Natural killer cell treated with Interleukin-12 subunit alpha and Interleukin-12 subunit beta and Interleukin-15 and Interleukin-18, amount 100 ng/mL, for 72 hours (primary cell): Measurements from ENCODE around the gene CSTPP1. TPM values are rescaled to one million over a fixed set of nuclear protein-coding genes. Genes with fewer than 3 reads are reported as not detected.

Experiments
- ATAC-seq, 2 donors: fragments of 150-1000 bp; cut with Tn5 transposase in 1 of 2; sonication (Bioruptor Pico), chemical (Tn5 transposase) in 1 of 2; 2 replicates each; pipeline ENCODE4 v1.10.0; 2021
- DNase-seq: peaks from one replicate; pipeline ENCODE4 v3.0.0; 2022; ENCODE audit warnings: low spot score
- H3K27ac Mint-ChIP-seq, 2 donors: 1 replicate in 1 of 2; 2 replicates in 1 of 2; pipeline ENCODE4 v1.8.0; 2022; ENCODE audit warnings: mixed read lengths in 2 of 2, mild to moderate bottlenecking in 1 of 2, moderate library complexity in 1 of 2
- H3K27me3 Mint-ChIP-seq, 2 donors: 1 replicate in 1 of 2; 2 replicates in 1 of 2; pipeline ENCODE4 v1.8.0; 2022; ENCODE audit warnings: mixed read lengths in 2 of 2
- H3K36me3 Mint-ChIP-seq: one replicate; pipeline ENCODE4 v1.8.0; 2022; ENCODE audit warnings: mixed read lengths
- H3K4me1 Mint-ChIP-seq, 2 donors: 1 replicate in 1 of 2; 2 replicates in 1 of 2; pipeline ENCODE4 v1.8.0; 2022; ENCODE audit warnings: low read depth in 2 of 2, mixed read lengths in 2 of 2, mild to moderate bottlenecking in 1 of 2
- H3K4me3 Mint-ChIP-seq: one replicate; pipeline ENCODE4 v1.8.0; 2022; ENCODE audit warnings: mixed read lengths
- H3K9me3 Mint-ChIP-seq: 2 replicates; pipeline ENCODE4 v1.8.0; 2022; ENCODE audit warnings: mixed read lengths
- total RNA-seq, 2 donors: library from RNA; stranded (reverse); gene quantifications; one replicate each; pipeline ENCODE4 v1.2.3, GENCODE V29; 2022

Gene CSTPP1
- total RNA-seq, 2 donors from 2014 or later = 20.9 to 23.8 TPM

GRCh38 chr11:47175746-47176327 lies 239.3 kb downstream of the CSTPP1 start:
- Mint-ChIP-seq H3K4me1 (peaks cover 32 to 38% of the 10 kb centered on the region in 2 donors), H3K4me3 (peak overlapping the region; percentile 91), H3K36me3 (no peaks in the 10 kb centered on the region), H3K9me3 (no peaks in the 10 kb centered on the region), H3K27me3 (no peaks in the 10 kb centered on the region), H3K27ac (peak overlapping the region; percentile 91 to 97)
- ATAC-seq = no peak
- DNase-seq = no peak

- peak within 1 kb of the TSS; percentile 91 for H3K4me3 Mint-ChIP-seq
- H3K36me3 Mint-ChIP-seq = no peaks in the 10 kb centered on the region
- ATAC-seq (peak; percentile 98), DNase-seq (peak; percentile 99)
- H3K9me3 Mint-ChIP-seq = no peaks in the 10 kb centered on the region
- H3K4me1 Mint-ChIP-seq = peaks cover 31 to 36% of the 10 kb centered on the region in 2 donors
- peak within 1 kb of the TSS; percentile 91 to 97 for H3K27ac Mint-ChIP-seq
- no peaks in the 10 kb centered on the region for H3K27me3 Mint-ChIP-seq
Observed at GRCh38 chr11:47176328-47177228, 240.0 kb downstream of the CSTPP1 start, which contains the start of gene ARFGAP2. Gene ARFGAP2, minus strand, starts transcription at chr11:47176879. Its CDS starts 26 bp downstream, at chr11:47176853.

- Mint-ChIP-seq H3K9me3 (no peaks in the 10 kb centered on the region), H3K27ac (peak overlapping the region; percentile 91 to 97), H3K36me3 (no peaks in the 10 kb centered on the region), H3K4me1 (peaks cover 28 to 33% of the 10 kb centered on the region in 2 donors), H3K4me3 (peak overlapping the region; percentile 91), H3K27me3 (no peaks in the 10 kb centered on the region)
- peak; percentile 68 to 78 for ATAC-seq
- peak; percentile 79 for DNase-seq
Observed at GRCh38 chr11:47177229-47177845, 240.8 kb downstream of the CSTPP1 start.

- Mint-ChIP-seq H3K36me3 (no peaks in the 10 kb centered on the region), H3K4me1 (peaks cover 25 to 29% of the 10 kb centered on the region in 2 donors), H3K27me3 (no peaks in the 10 kb centered on the region), H3K27ac (peak overlapping the region; percentile 91 to 97), H3K9me3 (no peaks in the 10 kb centered on the region), H3K4me3 (peak overlapping the region; percentile 91)
- ATAC-seq = no peak
- DNase-seq = no peak
Observed at GRCh38 chr11:47177846-47178245, 241.3 kb downstream of the CSTPP1 start.

GRCh38 chr11:47178316-47178715 lies 241.8 kb downstream of the CSTPP1 start:
- ATAC-seq = no peak
- Mint-ChIP-seq H3K4me1 (peaks cover 24 to 25% of the 10 kb centered on the region in 2 donors), H3K36me3 (no peaks in the 10 kb centered on the region), H3K27me3 (no peaks in the 10 kb centered on the region), H3K27ac (peak overlapping the region; percentile 91 to 97), H3K9me3 (no peaks in the 10 kb centered on the region), H3K4me3 (no peak overlapping the region)
- DNase-seq = no peak

GRCh38 chr11:47178737-47179654 lies 242.4 kb downstream of the CSTPP1 start:
- ATAC-seq = no peak
- Mint-ChIP-seq H3K9me3 (no peaks in the 10 kb centered on the region), H3K4me3 (no peak overlapping the region), H3K27me3 (peaks cover 0 to 1% of the 10 kb centered on the region in 2 donors), H3K36me3 (no peaks in the 10 kb centered on the region), H3K4me1 (peaks cover 19 to 21% of the 10 kb centered on the region in 2 donors), H3K27ac (peak overlapping the region in 1 of 2 donors; percentile 12)
- DNase-seq = no peak

GRCh38 chr11:47179655-47179991 lies 243.1 kb downstream of the CSTPP1 start:
- H3K9me3 Mint-ChIP-seq = no peaks in the 10 kb centered on the region
- peak overlapping the region in 1 of 2 donors; percentile 12 for H3K27ac Mint-ChIP-seq
- H3K27me3 Mint-ChIP-seq = peaks cover 3 to 7% of the 10 kb centered on the region in 2 donors
- no peak for DNase-seq
- H3K36me3 Mint-ChIP-seq = no peaks in the 10 kb centered on the region
- ATAC-seq = no peak
- H3K4me1 Mint-ChIP-seq = peaks cover 19 to 21% of the 10 kb centered on the region in 2 donors
- no peak overlapping the region for H3K4me3 Mint-ChIP-seq

- no peak overlapping the region for H3K4me3 Mint-ChIP-seq
- no peak for DNase-seq
- H3K27me3 Mint-ChIP-seq = peaks cover 3 to 7% of the 10 kb centered on the region in 2 donors
- no peaks in the 10 kb centered on the region for H3K36me3 Mint-ChIP-seq
- peaks cover 19% of the 10 kb centered on the region in 2 donors for H3K4me1 Mint-ChIP-seq
- no peak for ATAC-seq
- H3K27ac Mint-ChIP-seq = peak overlapping the region in 1 of 2 donors; percentile 12
- no peaks in the 10 kb centered on the region for H3K9me3 Mint-ChIP-seq
Observed at GRCh38 chr11:47180006-47180787, 243.6 kb downstream of the CSTPP1 start.

- Mint-ChIP-seq H3K36me3 (no peaks in the 10 kb centered on the region), H3K4me1 (peaks cover 9 to 10% of the 10 kb centered on the region in 2 donors)
Observed at GRCh38 chr11:47181271-47181670, 244.7 kb downstream of the CSTPP1 start.

GRCh38 chr11:47182380-47182779 lies 245.8 kb downstream of the CSTPP1 start:
- ATAC-seq = no peak
- Mint-ChIP-seq H3K27ac (no peak overlapping the region), H3K4me1 (peaks cover 6 to 10% of the 10 kb centered on the region in 2 donors), H3K4me3 (no peak overlapping the region), H3K9me3 (no peaks in the 10 kb centered on the region), H3K27me3 (peaks cover 3 to 7% of the 10 kb centered on the region in 2 donors), H3K36me3 (no peaks in the 10 kb centered on the region)
- DNase-seq = no peak

More at GRCh38 chr11:47181271-47181670, 244.7 kb downstream of the CSTPP1 start:
- DNase-seq (no peak), ATAC-seq (no peak)
- peaks cover 3 to 7% of the 10 kb centered on the region in 2 donors for H3K27me3 Mint-ChIP-seq
- H3K4me3 Mint-ChIP-seq = no peak overlapping the region
- no peak overlapping the region for H3K27ac Mint-ChIP-seq
- no peaks in the 10 kb centered on the region for H3K9me3 Mint-ChIP-seq

- peaks cover 3 to 7% of the 10 kb centered on the region in 2 donors for H3K27me3 Mint-ChIP-seq
- no peak overlapping the region for H3K4me3 Mint-ChIP-seq
- no peak overlapping the region for H3K27ac Mint-ChIP-seq
- H3K36me3 Mint-ChIP-seq = no peaks in the 10 kb centered on the region
- DNase-seq = no peak
- peaks cover 0 to 3% of the 10 kb centered on the region in 2 donors for H3K4me1 Mint-ChIP-seq
- no peak for ATAC-seq
- no peaks in the 10 kb centered on the region for H3K9me3 Mint-ChIP-seq
Observed at GRCh38 chr11:47183031-47183856, 246.7 kb downstream of the CSTPP1 start.

GRCh38 chr11:47183969-47184368 lies 247.4 kb downstream of the CSTPP1 start:
- peaks cover 0 to 3% of the 10 kb centered on the region in 2 donors for H3K4me1 Mint-ChIP-seq
- ATAC-seq (no peak), DNase-seq (no peak)
- H3K9me3 Mint-ChIP-seq = no peaks in the 10 kb centered on the region
- no peaks in the 10 kb centered on the region for H3K36me3 Mint-ChIP-seq
- peaks cover 3 to 8% of the 10 kb centered on the region in 2 donors for H3K27me3 Mint-ChIP-seq
- no peak overlapping the region for H3K27ac Mint-ChIP-seq
- H3K4me3 Mint-ChIP-seq = no peak overlapping the region
